ENCODE results near the gene GALNT14. TPM values are rescaled to one million over a fixed set of nuclear protein-coding genes. Genes with fewer than 3 reads are reported as not detected.

GALNT14 gene
- total RNA-seq, 1 donor from 2014 or later = 2.1 TPM

DNA sequence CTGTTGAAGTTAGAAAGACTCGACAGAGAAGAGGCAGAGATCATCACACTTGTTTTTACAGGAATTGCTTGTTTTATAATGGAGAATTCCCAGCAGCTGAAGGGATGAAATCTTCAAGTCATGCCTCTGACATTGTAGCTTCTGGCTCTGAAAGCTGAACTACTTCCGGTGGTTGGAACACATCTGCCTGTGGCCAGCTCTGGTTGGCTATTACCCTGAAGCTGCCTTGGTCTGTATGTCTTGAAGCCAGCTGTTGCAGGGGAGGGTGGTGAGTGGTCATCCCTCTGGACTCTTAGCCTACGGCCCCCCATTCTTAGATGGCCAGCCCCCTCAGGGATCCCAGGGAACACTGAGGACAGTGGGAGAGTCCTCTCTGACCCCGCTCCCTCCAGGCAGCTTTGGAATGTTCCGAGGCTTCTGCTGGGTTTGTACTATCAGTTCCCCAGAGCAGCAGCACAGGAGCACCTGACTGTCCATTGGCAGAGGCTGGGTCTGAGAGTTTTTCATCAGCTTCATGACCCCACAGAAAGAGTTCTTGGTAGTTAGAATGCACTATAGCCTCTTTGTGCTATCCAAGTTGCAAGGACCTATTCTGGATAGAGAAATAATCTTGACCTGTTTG is 243.6 kb downstream of the GALNT14 start:
- Mint-ChIP-seq H3K4me1 (ENCODE audit: low read depth, unreplicated experiment) (no peaks in the 10 kb centered on the region), H3K9me3 (ENCODE audit: unreplicated experiment) (peaks cover 2% of the 10 kb centered on the region), H3K27ac (ENCODE audit: unreplicated experiment) (no peak overlapping the region), H3K27me3 (ENCODE audit: low read depth, unreplicated experiment) (peaks cover 23% of the 10 kb centered on the region), H3K36me3 (ENCODE audit: low read depth, unreplicated experiment) (no peaks in the 10 kb centered on the region), H3K4me3 (ENCODE audit: unreplicated experiment) (no peak overlapping the region)
- TF ChIP-seq, protein P1, sequence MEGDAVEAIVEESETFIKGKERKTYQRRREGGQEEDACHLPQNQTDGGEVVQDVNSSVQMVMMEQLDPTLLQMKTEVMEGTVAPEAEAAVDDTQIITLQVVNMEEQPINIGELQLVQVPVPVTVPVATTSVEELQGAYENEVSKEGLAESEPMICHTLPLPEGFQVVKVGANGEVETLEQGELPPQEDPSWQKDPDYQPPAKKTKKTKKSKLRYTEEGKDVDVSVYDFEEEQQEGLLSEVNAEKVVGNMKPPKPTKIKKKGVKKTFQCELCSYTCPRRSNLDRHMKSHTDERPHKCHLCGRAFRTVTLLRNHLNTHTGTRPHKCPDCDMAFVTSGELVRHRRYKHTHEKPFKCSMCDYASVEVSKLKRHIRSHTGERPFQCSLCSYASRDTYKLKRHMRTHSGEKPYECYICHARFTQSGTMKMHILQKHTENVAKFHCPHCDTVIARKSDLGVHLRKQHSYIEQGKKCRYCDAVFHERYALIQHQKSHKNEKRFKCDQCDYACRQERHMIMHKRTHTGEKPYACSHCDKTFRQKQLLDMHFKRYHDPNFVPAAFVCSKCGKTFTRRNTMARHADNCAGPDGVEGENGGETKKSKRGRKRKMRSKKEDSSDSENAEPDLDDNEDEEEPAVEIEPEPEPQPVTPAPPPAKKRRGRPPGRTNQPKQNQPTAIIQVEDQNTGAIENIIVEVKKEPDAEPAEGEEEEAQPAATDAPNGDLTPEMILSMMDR (IDR thresholded peaks at IDR 0.05; ENCODE audit: insufficient read depth, low read depth, low read length) = no peak
- TF ChIP-seq EZH2 (IDR thresholded peaks at IDR 0.05; ENCODE audit: insufficient read depth, low read length) = no peak
- H3K4me2 ChIP-seq (ENCODE audit: low read length) = no peak overlapping the region
- H3K27ac ChIP-seq (ENCODE audit: low read depth, low read length) = no peak overlapping the region
- no peaks in the 10 kb centered on the region for H3K27me3 ChIP-seq (ENCODE audit: insufficient read depth, low read length)
- no peaks in the 10 kb centered on the region for H3K36me3 ChIP-seq (ENCODE audit: insufficient read depth, low read length)
- H4K20me1 ChIP-seq (ENCODE audit: insufficient read depth, low read length) = no peaks in the 10 kb centered on the region
- peaks cover 6% of the 10 kb centered on the region for H3K9me3 ChIP-seq (ENCODE audit: insufficient read depth, low read depth, low read length)
- no peak overlapping the region for H3K4me3 ChIP-seq (ENCODE audit: insufficient read depth, low read depth, low read length)
- no peak for DNase-seq (ENCODE audit: low read depth)
- FAIRE-seq = no peak
- H3K79me2 ChIP-seq (ENCODE audit: insufficient read depth, low read length) = no peaks in the 10 kb centered on the region
- no peaks in the 10 kb centered on the region for H3K4me1 ChIP-seq (ENCODE audit: insufficient read depth, low read length)
- H2AFZ ChIP-seq (ENCODE audit: low read depth, low read length) = no peak overlapping the region
- no peak overlapping the region for H3K9ac ChIP-seq (ENCODE audit: low read length)

DNA sequence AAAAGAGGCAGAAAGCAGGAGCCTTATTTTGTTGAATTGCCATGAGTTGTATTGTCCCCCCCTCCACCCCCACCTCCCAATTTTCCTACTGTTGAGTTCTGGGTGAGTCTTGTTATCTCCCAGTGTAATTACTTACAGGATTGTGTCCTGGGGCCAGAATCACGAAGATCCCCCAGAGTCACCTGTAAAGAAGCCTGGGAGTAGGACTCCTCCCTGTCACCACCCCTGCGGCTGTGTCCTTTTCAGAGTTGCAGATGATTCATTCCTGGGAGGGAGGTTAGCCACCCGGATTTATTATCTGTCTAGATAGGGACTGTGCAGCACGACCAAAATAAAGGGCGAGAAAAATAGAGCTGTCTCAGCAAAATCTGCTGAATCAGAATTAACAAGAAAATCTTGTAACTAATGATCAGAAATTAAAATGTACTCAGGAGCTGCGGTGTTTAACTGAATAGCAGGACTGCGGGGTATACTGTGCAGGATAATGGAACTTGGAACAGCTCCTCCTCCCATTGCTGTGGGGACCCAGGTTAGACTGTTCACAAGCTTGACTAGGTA is 249.3 kb downstream of the GALNT14 start:
- Histone ChIP-seq H4K20me1 (ENCODE audit: insufficient read depth, low read length) (no peaks in the 10 kb centered on the region), H3K27me3 (ENCODE audit: insufficient read depth, low read length) (no peaks in the 10 kb centered on the region), H3K79me2 (ENCODE audit: insufficient read depth, low read length) (no peaks in the 10 kb centered on the region), H3K9me3 (ENCODE audit: insufficient read depth, low read depth, low read length) (peaks cover 3% of the 10 kb centered on the region), H3K9ac (ENCODE audit: low read length) (no peak overlapping the region), H2AFZ (ENCODE audit: low read depth, low read length) (no peak overlapping the region), H3K4me1 (ENCODE audit: insufficient read depth, low read length) (no peaks in the 10 kb centered on the region), H3K27ac (ENCODE audit: low read depth, low read length) (no peak overlapping the region), H3K4me2 (ENCODE audit: low read length) (no peak overlapping the region), H3K36me3 (ENCODE audit: insufficient read depth, low read length) (no peaks in the 10 kb centered on the region), H3K4me3 (ENCODE audit: insufficient read depth, low read depth, low read length) (no peak overlapping the region)
- FAIRE-seq (no peak), DNase-seq (ENCODE audit: low read depth) (no peak)
- H3K27me3 Mint-ChIP-seq (ENCODE audit: low read depth, unreplicated experiment) = peaks cover 5% of the 10 kb centered on the region
- H3K27ac Mint-ChIP-seq (ENCODE audit: unreplicated experiment) = no peak overlapping the region
- H3K9me3 Mint-ChIP-seq (ENCODE audit: unreplicated experiment) = no peaks in the 10 kb centered on the region
- no peaks in the 10 kb centered on the region for H3K4me1 Mint-ChIP-seq (ENCODE audit: low read depth, unreplicated experiment)
- H3K4me3 Mint-ChIP-seq (ENCODE audit: unreplicated experiment) = no peak overlapping the region
- H3K36me3 Mint-ChIP-seq (ENCODE audit: low read depth, unreplicated experiment) = no peaks in the 10 kb centered on the region
- TF ChIP-seq, protein P1 (IDR thresholded peaks at IDR 0.05; ENCODE audit: insufficient read depth, low read depth, low read length) = no peak
- no peak for TF ChIP-seq EZH2 (IDR thresholded peaks at IDR 0.05; ENCODE audit: insufficient read depth, low read length)

DNA sequence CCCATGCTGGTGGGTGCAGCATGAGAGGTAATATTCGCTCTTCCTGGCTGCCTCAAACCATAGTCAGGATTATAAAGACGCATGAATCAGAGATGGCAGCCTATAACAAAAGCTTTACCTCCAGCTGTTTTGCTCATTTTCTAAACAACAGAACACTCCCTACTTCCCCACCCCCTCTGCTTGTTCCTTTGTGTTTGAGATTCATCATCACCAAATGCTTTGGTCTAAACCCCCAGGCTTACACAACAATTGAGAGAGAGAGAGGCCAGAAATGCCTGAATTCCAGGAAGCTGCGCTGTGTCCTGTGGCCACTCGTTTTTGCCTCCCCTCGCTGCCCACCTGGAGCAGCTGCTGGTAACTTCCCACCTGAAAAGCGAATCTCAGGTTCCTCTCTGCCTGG is 252.2 kb downstream of the GALNT14 start:
- Histone ChIP-seq H3K4me3 (ENCODE audit: insufficient read depth, low read depth, low read length) (no peak overlapping the region), H3K4me1 (ENCODE audit: insufficient read depth, low read length) (no peaks in the 10 kb centered on the region), H3K4me2 (ENCODE audit: low read length) (no peak overlapping the region), H3K79me2 (ENCODE audit: insufficient read depth, low read length) (no peaks in the 10 kb centered on the region), H3K36me3 (ENCODE audit: insufficient read depth, low read length) (no peaks in the 10 kb centered on the region), H2AFZ (ENCODE audit: low read depth, low read length) (no peak overlapping the region), H3K27ac (ENCODE audit: low read depth, low read length) (no peak overlapping the region), H3K27me3 (ENCODE audit: insufficient read depth, low read length) (no peaks in the 10 kb centered on the region), H3K9me3 (ENCODE audit: insufficient read depth, low read depth, low read length) (peaks cover 3% of the 10 kb centered on the region), H3K9ac (ENCODE audit: low read length) (no peak overlapping the region), H4K20me1 (ENCODE audit: insufficient read depth, low read length) (no peaks in the 10 kb centered on the region)
- DNase-seq (ENCODE audit: low read depth) = no peak
- no peaks in the 10 kb centered on the region for H3K36me3 Mint-ChIP-seq (ENCODE audit: low read depth, unreplicated experiment)
- no peak overlapping the region for H3K27ac Mint-ChIP-seq (ENCODE audit: unreplicated experiment)
- no peak overlapping the region for H3K4me3 Mint-ChIP-seq (ENCODE audit: unreplicated experiment)
- TF ChIP-seq, protein P1 (IDR thresholded peaks at IDR 0.05; ENCODE audit: insufficient read depth, low read depth, low read length) = no peak
- no peak for FAIRE-seq
- H3K4me1 Mint-ChIP-seq (ENCODE audit: low read depth, unreplicated experiment) = no peaks in the 10 kb centered on the region
- H3K27me3 Mint-ChIP-seq (ENCODE audit: low read depth, unreplicated experiment) = peaks cover 3% of the 10 kb centered on the region
- H3K9me3 Mint-ChIP-seq (ENCODE audit: unreplicated experiment) = no peaks in the 10 kb centered on the region
